Activated T-cell treated with anti-CD3 and anti-CD28 coated beads, Interleukin-2, amount 50 U/mL, for 48 hours (primary cell): Measurements from ENCODE around the gene TRIM66.
"Not testable (repeated sequence)": the region's sequence is repeated elsewhere in the genome, so short reads cannot be mapped to it uniquely, and the experiment has no call there.

Experiments used
- DNase-seq, 2 experiments: peaks; one replicate each; pipeline ENCODE4 v3.0.0-alpha.2; 2020

The TRIM66 gene

GRCh38 chr11:8690374-8691342, 8.2 kb upstream of the TRIM66 start:
- DNase-seq: no peak

- DNase-seq: no peak
Measured at GRCh38 chr11:8689726-8690255, 7.3 kb upstream of the TRIM66 start.

- peak; percentile 93 to 94 for DNase-seq
Measured at GRCh38 chr11:8688414-8689362, 6.2 kb upstream of the TRIM66 start.

GRCh38 chr11:8686325-8686724, 3.9 kb upstream of the TRIM66 start:
- DNase-seq: no peak

- no peak for DNase-seq
Measured at GRCh38 chr11:8685820-8686219, 3.4 kb upstream of the TRIM66 start.

GRCh38 chr11:8685306-8685705, 2.8 kb upstream of the TRIM66 start:
- DNase-seq: no peak

GRCh38 chr11:8684600-8685290, 2.3 kb upstream of the TRIM66 start:
- DNase-seq: no peak

GRCh38 chr11:8683115-8683807, 796 bp upstream of the TRIM66 start:
- no peak for DNase-seq

GRCh38 chr11:8681837-8682302, 595 bp downstream of the TRIM66 start:
- no peak for DNase-seq

- no peak for DNase-seq
Measured at GRCh38 chr11:8679006-8679405, 3.5 kb downstream of the TRIM66 start.

- DNase-seq: no peak
Measured at GRCh38 chr11:8676458-8676857, 6.0 kb downstream of the TRIM66 start.

GRCh38 chr11:8674859-8675258, 7.6 kb downstream of the TRIM66 start:
- DNase-seq: no peak

GRCh38 chr11:8672346-8672745, 10.1 kb downstream of the TRIM66 start:
- no peak for DNase-seq

GRCh38 chr11:8671651-8672062, 10.8 kb downstream of the TRIM66 start:
- DNase-seq: no peak

- DNase-seq: no peak
Measured at GRCh38 chr11:8671193-8671612, 11.3 kb downstream of the TRIM66 start.

- not testable (repeated sequence) for DNase-seq
Measured at GRCh38 chr11:8670081-8670480, 12.4 kb downstream of the TRIM66 start.

GRCh38 chr11:8665222-8665621, 17.2 kb downstream of the TRIM66 start:
- DNase-seq: no peak

GRCh38 chr11:8661001-8661795, 21.3 kb downstream of the TRIM66 start:
- DNase-seq: no peak

GRCh38 chr11:8658321-8659057, 24.0 kb downstream of the TRIM66 start:
- no peak for DNase-seq

GRCh38 chr11:8656291-8656690, 26.2 kb downstream of the TRIM66 start:
- DNase-seq: no peak
